GM12878 (cell line): ENCODE measurements around the gene NPRL2. TPM values are rescaled to one million over a fixed set of nuclear protein-coding genes. Genes with fewer than 3 reads are reported as not detected.

Experiments used
- ATAC-seq: fragments of 200-7000 bp; cut with Tn5 transposase; 3 replicates; pipeline ENCODE4 v1.9.1; 2020; ENCODE audit warnings: mild to moderate bottlenecking, moderate library complexity
- BruUV-seq: library from RNA; stranded (reverse); fragments of 400-500 nt; replicated peaks from 2 replicates; lab custom pipeline; 2021; lab: Mats Ljungman, UMichigan
- CTCF ChIA-PET: fragments of 300-600 bp; sonication (Branson Sonifier 250); formaldehyde crosslinking; extraction: SDS; loops from one replicate; lab custom pipeline; 2021; ENCODE audit warnings: inconsistent platforms; lab: Yijun Ruan, JAX
- POLR2A ChIA-PET: fragments of 350-600 bp; formaldehyde crosslinking; extraction: SDS; loops from one replicate; lab custom pipeline; 2021; ENCODE audit warnings: inconsistent platforms; lab: Charles Lee
- RAD21 ChIA-PET: fragments of 300-600 bp; sonication (Branson Sonifier 250); formaldehyde crosslinking; loops from one replicate; lab custom pipeline; 2023; ENCODE audit warnings: antibody characterized with exemption; ENCODE audit not compliant: unreplicated experiment; lab: Charles Lee
- SMC1A ChIA-PET: fragments of 300-600 bp; sonication (Branson Sonifier 250); formaldehyde crosslinking; loops from one replicate; lab custom pipeline; 2023; ENCODE audit not compliant: unreplicated experiment, uncharacterized antibody; lab: Charles Lee
- DNase-seq: peaks from one replicate; pipeline ENCODE4 v3.0.0-alpha.2; 2011; ENCODE audit warnings: low read depth, low spot score
- FAIRE-seq: peaks from 3 replicates; lab custom pipeline; 2011; peaks lifted over from hg19 to GRCh38; lab: Jason Lieb, UNC
- H2AFZ ChIP-seq: 2 replicates; pipeline ENCODE4 v1.6.0; 2011; ENCODE audit warnings: low read depth, low read length, control low read depth; ENCODE audit not compliant: control insufficient read depth
- H3K27ac ChIP-seq: 2 replicates; pipeline ENCODE4 v1.5.1; 2011; ENCODE audit warnings: control low read depth; ENCODE audit not compliant: control insufficient read depth, insufficient read depth
- H3K27me3 ChIP-seq, 2 experiments: replicated peaks in 1 of 2; 2 replicates each; pipeline versions ENCODE4 v1.6.0 to v1.6.1; 2011; ENCODE audit warnings: low read length in 1 of 2; ENCODE audit not compliant: control insufficient read depth in 2 of 2, insufficient read depth in 2 of 2
- H3K36me3 ChIP-seq, 2 experiments: 2 replicates each; pipeline ENCODE4 v1.5.1; 2011; ENCODE audit warnings: low read length in 1 of 2; ENCODE audit not compliant: control insufficient read depth in 2 of 2, insufficient read depth in 2 of 2
- H3K4me1 ChIP-seq: 2 replicates; pipeline ENCODE4 v1.6.1; 2011; ENCODE audit warnings: mild to moderate bottlenecking, low read length, moderate library complexity, mixed read lengths; ENCODE audit not compliant: control insufficient read depth, insufficient read depth
- H3K4me2 ChIP-seq: 2 replicates; pipeline ENCODE4 v1.6.0; 2011; ENCODE audit warnings: control low read depth; ENCODE audit not compliant: control insufficient read depth, insufficient read depth
- H3K4me3 ChIP-seq: fragments of 200-600 bp; sonication (generic); 2 replicates; pipeline ENCODE4 v1.5.1; 2016
- H3K79me2 ChIP-seq: 2 replicates; pipeline ENCODE4 v1.6.0; 2011; ENCODE audit warnings: low read length; ENCODE audit not compliant: control insufficient read depth, insufficient read depth
- H3K9ac ChIP-seq: 2 replicates; pipeline ENCODE4 v1.8.0; 2011; ENCODE audit warnings: low read length, control low read depth, mixed read lengths; ENCODE audit not compliant: control insufficient read depth, insufficient read depth
- H3K9me3 ChIP-seq: replicated peaks from 3 replicates; pipeline ENCODE4 v1.5.1; 2011; ENCODE audit warnings: mild to moderate bottlenecking, low read length; ENCODE audit not compliant: control insufficient read depth, insufficient read depth
- H4K20me1 ChIP-seq: 2 replicates; pipeline ENCODE4 v1.6.0; 2011; ENCODE audit not compliant: control insufficient read depth, insufficient read depth
- ETV6 ChIP-seq, 2 experiments: fragments of 450-650 bp in 1 of 2; IDR thresholded peaks in 1 of 2; conservative IDR thresholded peaks in 1 of 2; 2 replicates each; pipeline ENCODE4 v1.6.1; 2014; ENCODE audit warnings: antibody characterized with exemption in 1 of 2, borderline replicate concordance in 1 of 2, low read depth in 1 of 2, mild to moderate bottlenecking in 1 of 2, moderate library complexity in 1 of 2
- FOS ChIP-seq: IDR thresholded peaks from 3 replicates; pipeline ENCODE4 v1.6.1; 2011; ENCODE audit warnings: borderline replicate concordance; ENCODE audit not compliant: insufficient read length; ENCODE audit errors: extremely low read depth
- JUNB ChIP-seq: IDR thresholded peaks from 2 replicates; pipeline ENCODE4 v1.6.1; 2016; ENCODE audit warnings: antibody characterized with exemption, mild to moderate bottlenecking
- LARP7 ChIP-seq: fragments of 450-650 bp; IDR thresholded peaks from 2 replicates; pipeline ENCODE4 v1.6.1; 2017; ENCODE audit warnings: mild to moderate bottlenecking
- MYB ChIP-seq: fragments of 150-350 bp; IDR thresholded peaks from 2 replicates; pipeline ENCODE4 v1.6.1; 2014; ENCODE audit warnings: mild to moderate bottlenecking, low read depth, low read length, borderline replicate concordance
- PAX8 ChIP-seq: fragments of 450-650 bp; IDR thresholded peaks from 2 replicates; pipeline ENCODE4 v1.6.1; 2017; ENCODE audit warnings: mild to moderate bottlenecking, moderate library complexity
- POU2F2 ChIP-seq: IDR thresholded peaks from 3 replicates; pipeline ENCODE4 v1.6.1; 2011; ENCODE audit warnings: low read depth, mild to moderate bottlenecking, low read length, borderline replicate concordance
- RAD51 ChIP-seq: fragments of 450-650 bp; IDR thresholded peaks from 2 replicates; pipeline ENCODE4 v1.6.1; 2016; ENCODE audit warnings: moderate library complexity, mild to moderate bottlenecking, inconsistent platforms
- SMARCA5 ChIP-seq: fragments of 450-650 bp; IDR thresholded peaks from 2 replicates; pipeline ENCODE4 v1.6.1; 2017; ENCODE audit warnings: mild to moderate bottlenecking
- WRNIP1 ChIP-seq: IDR thresholded peaks from 2 replicates; pipeline ENCODE4 v1.6.1; 2011; ENCODE audit warnings: low read depth, low read length, improper control_type of control experiment, borderline replicate concordance
- ZBED1 ChIP-seq: IDR thresholded peaks from 2 replicates; pipeline ENCODE4 v1.6.1; 2016; ENCODE audit warnings: borderline replicate concordance
- ZNF207 ChIP-seq: fragments of 450-650 bp; IDR thresholded peaks from 2 replicates; pipeline ENCODE4 v1.6.1; 2014; ENCODE audit warnings: antibody characterized with exemption, mild to moderate bottlenecking, borderline replicate concordance
- whole genome bisulfite sequencing: methylation state at CpG from one replicate; pipeline ENCODE4 v1.1.6; 2016; ENCODE audit warnings: low lambda C conversion rate; ENCODE audit not compliant: insufficient replicate concordance, insufficient coverage; ENCODE audit errors: missing lambda C conversion rate; 5-methylcytosine and 5-hydroxymethylcytosine counted together
- in situ Hi-C: fragments of 300-500 bp; cut with MboI; formaldehyde crosslinking; loops from 9 replicates; pipeline ENCODE4 v1.14.3; 2018; ENCODE audit warnings: mixed read lengths
- intact Hi-C: fragments of 100-400 bp; cut with micrococcal nuclease; formaldehyde crosslinking; loops from one replicate; pipeline ENCODE4 v1.14.2; 2022; ENCODE audit not compliant: unreplicated experiment
- polyA plus RNA-seq, 11 experiments: library from polyadenylated mRNA; depleted of rRNA in 4 of 11; unstranded in 6 of 11; stranded (reverse) in 5 of 11; fragments of >200 nt; fragmentation: Nextera tagmentation in 4 of 11; fragmentation: Illumina TruSeq in 1 of 11; extraction: Ambion mirVana in 4 of 11; extraction: Trizol in 1 of 11; gene quantifications; 1 replicate in 1 of 11; 2 replicates in 10 of 11; pipeline versions ENCODE4 v1.2.1 to v1.2.3, GENCODE V29; 2011 to 2016; ENCODE audit warnings: inconsistent platforms in 2 of 11, missing spikeins in 2 of 11, low read depth in 1 of 11
- total RNA-seq, 4 experiments: library from RNA; depleted of rRNA in 3 of 4; stranded (reverse); fragments of >200 nt in 3 of 4; fragmentation: Illumina TruSeq in 1 of 4; extraction: Trizol in 1 of 4; gene quantifications; 2 replicates each; pipeline versions ENCODE4 v1.2.1 to v1.2.3, GENCODE V29; 2013 to 2021
- TF ChIP-seq, protein P1 (sequence below): fragments of 450-650 bp; IDR thresholded peaks from 2 replicates; pipeline ENCODE4 v1.6.1; 2017; ENCODE audit warnings: low read depth, mild to moderate bottlenecking, moderate library complexity

Gene NPRL2
- total and polyA plus RNA-seq, 10 of the 15 experiments (the other 5 are each of a cell fraction or from before 2014, with no cell fraction given), result 17.8 to 54.2 (median 32.9) TPM

DNA sequence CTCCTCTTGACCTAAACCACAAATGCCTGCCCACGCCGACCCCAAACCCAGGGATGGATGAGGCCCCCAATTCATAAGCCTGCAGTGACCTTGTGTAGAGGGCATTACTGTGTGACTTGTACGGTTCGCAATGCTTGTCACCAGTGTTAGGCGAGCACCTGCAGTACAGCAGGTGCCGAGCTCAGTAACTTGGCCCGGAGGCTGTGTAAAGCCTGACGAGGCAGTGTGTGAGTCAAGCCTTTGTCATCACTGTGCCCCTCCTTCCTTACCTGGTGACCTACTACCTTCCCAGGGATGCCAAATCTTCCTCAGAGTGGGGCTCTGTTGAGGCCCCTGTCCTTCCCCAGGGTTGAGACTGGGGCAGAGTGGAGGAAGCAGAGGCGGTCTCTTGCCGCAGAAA lies 45.9 kb upstream of the NPRL2 start:
- no TSS peak for BruUV-seq
- no peaks in the 10 kb centered on the region for H3K4me1 ChIP-seq
- no peaks in the 10 kb centered on the region; a peak in 3 of 4 replicates for H3K27me3 ChIP-seq
- DNase-seq (no peak), FAIRE-seq (no peak), ATAC-seq (no peak)
- no peaks in the 10 kb centered on the region for H3K9me3 ChIP-seq
- H3K4me2 ChIP-seq, result no peak overlapping the region
- H3K79me2 ChIP-seq, result no peaks in the 10 kb centered on the region
- 51% methylated on average over 10 of the region's 10 CpGs for WGBS
- in situ Hi-C loops, result no loop called here
- RAD21 ChIA-PET, result no interaction called here
- POLR2A ChIA-PET, result no interaction called here
- no peak overlapping the region for H3K4me3 ChIP-seq
- TF ChIP-seq ZBED1 (no peak), SMARCA5 (no peak), JUNB (no peak), MYB (no peak), PAX8 (no peak), RAD51 (no peak), POU2F2 (no peak), FOS (no peak), WRNIP1 (no peak), ETV6 (conservative IDR thresholded peaks at IDR 0.05 in 1 of 2, IDR thresholded peaks at IDR 0.05 in 1 of 2; ENCODE audit: borderline replicate concordance in 1 of 2, low read depth in 1 of 2) (no peak), LARP7 (no peak), ZNF207 (no peak)
- TF ChIP-seq, protein P1, sequence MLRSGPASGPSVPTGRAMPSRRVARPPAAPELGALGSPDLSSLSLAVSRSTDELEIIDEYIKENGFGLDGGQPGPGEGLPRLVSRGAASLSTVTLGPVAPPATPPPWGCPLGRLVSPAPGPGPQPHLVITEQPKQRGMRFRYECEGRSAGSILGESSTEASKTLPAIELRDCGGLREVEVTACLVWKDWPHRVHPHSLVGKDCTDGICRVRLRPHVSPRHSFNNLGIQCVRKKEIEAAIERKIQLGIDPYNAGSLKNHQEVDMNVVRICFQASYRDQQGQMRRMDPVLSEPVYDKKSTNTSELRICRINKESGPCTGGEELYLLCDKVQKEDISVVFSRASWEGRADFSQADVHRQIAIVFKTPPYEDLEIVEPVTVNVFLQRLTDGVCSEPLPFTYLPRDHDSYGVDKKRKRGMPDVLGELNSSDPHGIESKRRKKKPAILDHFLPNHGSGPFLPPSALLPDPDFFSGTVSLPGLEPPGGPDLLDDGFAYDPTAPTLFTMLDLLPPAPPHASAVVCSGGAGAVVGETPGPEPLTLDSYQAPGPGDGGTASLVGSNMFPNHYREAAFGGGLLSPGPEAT, result no peak
- TF ChIP-seq, all 136 proteins: peak for 0
- SMC1A ChIA-PET, result no interaction called here
- H2AFZ ChIP-seq, result no peak overlapping the region
- no peaks in the 10 kb centered on the region for H4K20me1 ChIP-seq
- intact Hi-C loops, result no loop called here
- CTCF ChIA-PET, result no interaction called here
- no peaks in the 10 kb centered on the region for H3K36me3 ChIP-seq
- H3K27ac ChIP-seq, result no peak overlapping the region
- H3K9ac ChIP-seq, result no peak overlapping the region
